ENCODE results near the gene CUBN.

GRCh38 chr10:17174626-17175025 is 45.0 kb upstream of the CUBN start:
- TF ChIP-seq POLR2AphosphoS5 (IDR thresholded peaks at IDR 0.05; ENCODE audit: borderline replicate concordance, low read depth, low read length), result no peak
- TF ChIP-seq EZH2 (IDR thresholded peaks at IDR 0.05), result no peak

Data from SK-N-MC (cell line).